Fibroblast of gingiva (primary cell): ENCODE results near the gene NOBOX.
"Not testable (repeated sequence)": the region's sequence is repeated elsewhere in the genome, so short reads cannot be mapped to it uniquely, and the experiment has no call there.

Experiments used
- DNase-seq: peaks from one replicate; pipeline ENCODE4 v3.0.0-alpha.2; 2011; ENCODE audit warnings: low read depth

Gene NOBOX

GRCh38 chr7:144403649-144404061, at the start of gene NOBOX:
TSS of gene NOBOX (minus strand) at chr7:144403693.
- DNase-seq, result no peak

- DNase-seq, result no peak
Observed at GRCh38 chr7:144452064-144452463, 48.6 kb upstream of the NOBOX start.

GRCh38 chr7:144445590-144445989, 42.1 kb upstream of the NOBOX start:
- DNase-seq, result no peak

- no peak for DNase-seq
Observed at GRCh38 chr7:144439717-144440205, 36.3 kb upstream of the NOBOX start.

DNA sequence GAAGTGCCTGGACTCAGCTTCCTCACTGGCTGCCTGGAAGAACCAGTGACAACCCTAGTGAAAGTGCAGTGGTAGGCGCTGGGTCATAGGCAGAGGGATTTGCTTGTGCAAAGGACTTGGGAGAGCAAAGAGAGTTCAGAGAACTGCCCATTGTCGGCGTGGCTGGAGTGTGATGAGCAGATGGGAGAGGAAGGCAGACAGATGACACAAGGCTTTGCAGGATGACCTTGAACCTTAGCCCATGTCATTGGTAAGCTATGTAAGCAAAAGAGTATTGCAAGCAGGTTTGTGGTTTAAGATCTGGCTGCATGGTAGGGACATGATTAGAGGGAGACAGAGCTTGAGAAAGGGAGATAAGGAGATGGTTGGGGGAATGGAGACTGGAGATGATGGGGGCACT, 35.3 kb upstream of the NOBOX start:
- DNase-seq, result no peak

DNA sequence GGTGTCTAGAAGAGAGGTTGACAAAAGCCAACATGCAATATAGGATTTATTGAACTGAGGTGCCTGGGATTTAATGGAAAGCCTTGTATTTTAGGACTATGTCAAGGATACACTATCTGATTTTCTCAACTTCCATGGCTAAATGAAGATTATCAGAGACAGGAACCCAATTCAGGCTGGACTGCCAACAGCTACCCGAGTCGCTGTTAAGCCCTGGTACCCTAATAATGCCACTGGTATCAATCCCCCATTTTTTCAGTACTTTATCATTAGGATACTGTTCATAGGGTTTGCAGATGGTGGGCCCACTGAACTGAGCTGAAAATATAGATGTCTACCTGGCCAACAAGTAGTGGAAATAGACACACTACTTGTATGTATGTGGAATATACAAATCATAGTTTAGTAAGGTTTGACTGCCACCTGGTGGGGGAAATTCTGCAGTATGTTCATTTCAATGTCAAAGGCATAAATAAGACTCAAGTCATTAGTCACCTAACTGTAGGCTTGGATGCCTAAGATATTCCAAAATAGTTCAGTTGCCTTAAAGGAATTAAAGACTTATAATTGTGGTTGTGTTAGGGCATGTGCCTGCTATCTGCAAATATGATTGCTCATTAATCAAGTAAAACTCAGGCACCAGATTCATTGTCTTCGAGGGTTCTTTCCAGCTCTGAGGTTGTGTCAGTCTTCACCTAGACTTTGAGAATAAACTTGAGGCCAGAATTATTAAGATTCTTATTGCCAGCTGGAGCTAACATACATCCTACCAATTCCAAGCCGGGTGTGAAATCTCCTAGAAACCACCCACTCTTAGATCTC, 34.1 kb upstream of the NOBOX start:
- DNase-seq, result peak; percentile 54

DNA sequence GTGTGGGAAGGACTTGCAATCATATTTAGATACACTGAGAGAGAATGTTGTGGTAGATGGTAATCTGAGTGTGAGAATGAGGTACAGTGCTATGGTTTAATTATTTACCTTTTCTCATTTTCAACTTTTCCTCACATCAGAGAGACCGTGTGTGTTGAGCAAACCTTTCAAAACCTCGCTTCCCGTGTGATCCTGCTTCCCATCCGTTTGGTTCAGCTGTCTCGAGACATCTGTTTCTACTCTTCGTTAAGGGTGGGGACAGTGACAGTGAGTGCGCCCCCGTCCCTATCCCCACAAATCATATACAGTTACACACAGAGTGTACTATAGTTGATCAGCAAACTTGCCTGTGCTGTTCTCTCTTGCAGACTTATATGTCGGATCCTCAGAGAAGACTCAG, 33.0 kb upstream of the NOBOX start:
- DNase-seq, result no peak

DNA sequence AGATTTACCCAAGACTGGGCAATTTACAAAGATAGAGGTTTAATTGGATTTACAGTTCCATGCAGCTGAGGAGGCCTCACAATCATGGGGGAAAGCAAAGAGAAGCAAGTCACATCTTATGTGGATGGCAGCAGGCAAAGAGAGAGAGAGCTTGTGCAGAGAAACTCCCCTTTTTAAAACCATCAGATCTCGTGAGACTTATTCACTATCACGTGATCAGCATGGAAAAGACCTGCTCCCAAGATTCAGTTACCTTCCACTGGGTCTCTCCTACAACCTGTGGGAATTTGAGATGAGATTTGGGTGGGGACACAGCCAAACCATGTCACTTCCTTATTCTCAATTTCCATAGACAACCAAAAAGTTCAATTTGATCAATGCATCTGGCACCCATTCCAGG, 24.9 kb upstream of the NOBOX start:
- no peak for DNase-seq

- not testable (repeated sequence) for DNase-seq
Observed at GRCh38 chr7:144427539-144427938, 24.0 kb upstream of the NOBOX start.

DNA sequence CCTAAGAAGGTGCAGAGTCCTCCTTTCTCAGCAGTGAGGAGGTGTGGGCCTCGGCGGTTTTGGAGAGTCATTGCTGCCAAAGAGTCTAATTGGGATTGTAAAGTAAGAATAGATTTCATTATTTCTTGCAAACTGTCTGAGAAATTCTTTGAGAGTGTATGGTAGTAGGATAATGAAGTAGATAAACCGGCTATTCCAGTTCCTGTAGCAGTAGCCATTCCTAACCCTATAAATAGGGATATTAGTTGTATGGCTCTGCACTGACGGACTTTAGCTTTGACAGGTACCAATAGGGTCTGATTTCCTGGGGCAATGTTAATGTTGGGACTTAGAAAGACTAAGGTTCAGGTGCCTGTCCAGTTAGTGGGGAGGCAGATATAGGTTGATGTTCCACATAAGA, 15.4 kb upstream of the NOBOX start:
- not testable (repeated sequence) for DNase-seq

DNA sequence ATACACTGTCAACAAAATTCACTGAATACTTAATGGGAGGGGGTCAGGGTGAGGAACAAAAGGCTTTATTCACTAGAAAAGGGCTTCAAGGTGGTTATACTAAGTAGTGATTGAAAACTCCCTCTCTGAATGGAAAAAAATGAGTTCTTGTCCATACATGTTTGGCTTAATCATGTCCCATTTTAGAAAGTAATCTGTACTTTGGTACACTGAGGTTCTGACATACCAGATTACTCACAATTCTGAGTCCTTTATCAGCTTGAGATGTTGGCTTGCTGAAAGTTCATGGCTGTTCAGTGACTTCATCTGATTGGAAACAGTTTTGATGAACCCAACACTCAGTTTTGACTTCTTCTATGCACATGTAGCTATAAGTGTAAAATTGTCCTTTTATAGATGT, 12.8 kb upstream of the NOBOX start:
- DNase-seq, result no peak

GRCh38 chr7:144415858-144416257, 12.4 kb upstream of the NOBOX start:
- DNase-seq, result no peak

DNA sequence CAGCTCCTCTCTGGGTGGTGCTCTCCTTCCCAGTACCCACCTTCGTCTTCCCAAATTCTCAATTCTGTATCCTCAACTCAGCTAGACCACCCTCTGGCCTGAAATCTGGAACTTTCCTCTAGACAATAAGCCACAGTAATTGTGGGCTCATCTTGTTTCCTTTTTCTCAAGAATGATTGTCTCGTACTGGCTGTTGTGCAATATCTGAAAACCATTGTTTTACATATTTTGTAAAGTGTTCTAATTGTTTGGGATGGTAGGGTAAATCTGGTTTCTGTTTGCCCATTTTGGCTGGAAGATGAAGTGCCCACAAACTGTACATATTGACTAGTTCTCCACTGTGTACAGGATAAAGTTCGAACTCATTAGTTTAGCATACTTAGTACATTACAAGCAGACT, 11.3 kb upstream of the NOBOX start:
- no peak for DNase-seq

- DNase-seq, result no peak
Observed at GRCh38 chr7:144410441-144410840, 6.9 kb upstream of the NOBOX start.

GRCh38 chr7:144408121-144408520, 4.6 kb upstream of the NOBOX start:
- peak; percentile 29 for DNase-seq

- no peak for DNase-seq
Observed at GRCh38 chr7:144407266-144407931, 3.9 kb upstream of the NOBOX start.

DNA sequence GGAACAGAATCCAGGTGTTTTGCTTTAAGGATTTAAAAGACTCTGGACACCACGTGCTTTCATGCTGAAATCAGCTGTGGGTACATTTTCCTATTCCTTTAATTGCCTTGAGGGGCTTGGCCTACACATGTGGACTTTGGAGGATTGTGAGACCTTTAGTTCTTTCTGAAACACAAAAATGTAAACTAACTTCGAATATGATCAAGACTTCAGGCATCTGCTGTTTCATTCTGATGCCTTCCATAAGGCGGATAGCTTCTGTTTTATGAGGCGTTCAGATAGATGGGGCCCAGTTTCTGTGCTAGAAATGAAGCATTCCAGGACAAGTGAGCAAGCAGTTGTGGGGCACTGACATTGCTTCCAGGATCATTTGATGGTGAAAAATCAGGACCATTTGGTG, 1.5 kb upstream of the NOBOX start:
- DNase-seq, result no peak

DNA sequence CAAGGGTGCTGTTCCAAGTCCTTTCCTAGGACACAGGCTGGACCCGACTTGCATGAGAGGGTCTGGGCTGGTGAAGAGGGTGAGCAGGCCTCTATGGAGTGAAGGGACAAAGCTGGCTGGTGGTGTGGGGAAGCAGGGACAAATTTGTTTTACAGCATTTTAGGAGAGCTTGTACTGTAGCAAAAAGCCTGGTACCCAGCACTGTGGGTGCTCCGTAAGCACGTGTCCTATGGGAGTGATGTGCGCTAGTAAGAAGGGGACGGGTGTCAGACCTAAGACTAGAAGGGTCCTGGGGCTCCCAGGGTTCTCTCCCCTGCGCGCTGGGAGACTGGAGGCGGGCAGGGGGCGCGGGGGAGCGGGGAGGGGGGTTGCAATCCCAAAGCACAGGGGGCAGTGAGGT, 391 bp downstream of the NOBOX start:
- no peak for DNase-seq

DNA sequence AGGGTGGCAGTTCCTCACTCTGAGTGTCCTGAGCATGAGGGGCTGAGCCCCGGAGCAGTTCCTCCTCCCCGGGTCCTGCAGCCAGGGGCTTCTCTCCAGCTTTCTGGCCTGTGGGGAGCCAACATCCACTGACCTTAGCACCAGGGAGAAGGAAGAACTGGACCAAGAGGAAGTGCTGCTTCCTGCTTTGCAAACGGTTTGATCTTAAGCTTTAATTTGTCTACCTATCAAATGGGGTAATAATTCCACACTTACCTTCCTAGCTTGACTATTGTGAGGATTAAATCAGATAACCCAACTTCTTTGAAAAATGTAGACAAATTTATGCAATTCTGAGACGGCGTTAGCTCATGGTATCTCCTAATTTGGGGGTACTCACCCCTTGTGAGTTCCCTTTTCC, 2.0 kb downstream of the NOBOX start:
- DNase-seq, result no peak

GRCh38 chr7:144399946-144400345, 3.5 kb downstream of the NOBOX start:
- no peak for DNase-seq

DNA sequence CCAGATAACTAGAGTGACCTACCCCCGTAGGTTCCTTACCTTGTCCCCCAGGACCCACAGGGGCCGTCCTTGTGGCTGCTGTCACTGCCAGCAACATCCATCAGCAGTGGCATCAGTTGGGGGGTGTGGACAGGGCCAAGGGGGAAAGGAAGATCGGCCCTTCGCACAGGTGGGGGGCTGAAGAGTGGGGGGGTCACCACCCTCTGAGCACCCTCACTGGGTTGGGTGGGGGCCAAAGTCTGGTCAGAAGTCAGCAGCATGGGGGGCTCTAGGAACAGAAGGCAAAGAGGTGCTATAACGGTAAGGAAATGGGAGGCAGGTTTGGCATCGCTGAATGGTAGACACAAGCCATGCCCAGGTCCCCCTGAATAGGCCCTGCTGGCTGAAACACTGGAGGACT, 4.6 kb downstream of the NOBOX start:
- no peak for DNase-seq

DNA sequence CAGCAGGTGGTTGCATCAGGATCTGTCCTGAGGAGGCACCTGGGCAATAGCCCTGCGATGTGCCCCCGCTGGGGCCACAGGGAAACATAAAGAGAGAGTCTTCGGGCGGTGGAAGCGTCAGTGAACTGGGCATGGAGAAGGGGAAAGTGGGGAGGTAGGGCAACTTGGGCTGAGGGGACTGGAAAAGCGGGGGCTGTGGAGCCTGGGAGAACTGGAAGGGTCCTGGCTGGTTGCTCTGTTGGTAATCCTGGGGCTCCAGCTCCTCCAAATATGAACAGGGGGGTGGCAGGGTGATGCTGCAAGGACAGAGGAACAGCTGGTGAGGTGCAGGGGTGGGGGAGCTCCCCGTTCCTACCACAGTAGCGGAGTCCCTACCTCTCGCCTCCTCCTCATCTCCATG, 5.2 kb downstream of the NOBOX start:
- DNase-seq, result no peak

DNA sequence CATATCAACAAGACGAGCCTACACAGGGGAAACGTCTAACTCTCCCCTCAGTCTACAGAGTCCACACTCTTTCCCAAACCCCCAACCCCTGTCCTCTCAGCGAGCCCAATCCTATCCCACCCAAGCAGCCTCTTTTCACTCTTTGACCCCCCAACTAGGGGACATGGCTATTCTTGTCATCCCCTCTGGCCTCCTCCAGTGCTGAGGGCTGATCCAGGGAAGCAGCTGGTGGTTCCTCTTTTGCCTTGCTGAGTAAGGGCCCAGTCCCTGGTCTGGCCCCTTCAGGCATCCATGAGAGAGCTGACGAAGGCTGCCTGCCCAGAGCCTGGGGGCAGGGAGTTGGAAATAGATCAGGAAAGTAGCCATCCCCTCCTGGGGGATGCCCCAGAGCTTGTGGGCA, 6.4 kb downstream of the NOBOX start:
- no peak for DNase-seq

- peak; percentile 46 for DNase-seq
Observed at GRCh38 chr7:144391823-144392255, 11.7 kb downstream of the NOBOX start.
